Vagina (tissue), 2 donors: ENCODE data around the gene BAG3.

Source experiments
- POLR2AphosphoS5 ChIP-seq, 2 donors: sonication (generic); formaldehyde crosslinking; IDR thresholded peaks; one replicate each; pipeline ENCODE4 v1.9.0; 2017; ENCODE audit warnings: antibody characterized with exemption in 2 of 2, mild to moderate bottlenecking in 2 of 2, low read depth in 1 of 2; ENCODE audit not compliant: insufficient read depth in 1 of 2
- TF ChIP-seq, protein P1 (sequence below), 3 experiments: fragments of 450-650 bp in 2 of 3; fragments of 200-600 bp in 1 of 3; sonication (generic) in 1 of 3; IDR thresholded peaks; one replicate each; pipeline ENCODE4 v1.5.1; 2017 to 2019; ENCODE audit warnings: antibody characterized with exemption in 3 of 3, mild to moderate bottlenecking in 2 of 3, moderate library complexity in 2 of 3

DNA sequence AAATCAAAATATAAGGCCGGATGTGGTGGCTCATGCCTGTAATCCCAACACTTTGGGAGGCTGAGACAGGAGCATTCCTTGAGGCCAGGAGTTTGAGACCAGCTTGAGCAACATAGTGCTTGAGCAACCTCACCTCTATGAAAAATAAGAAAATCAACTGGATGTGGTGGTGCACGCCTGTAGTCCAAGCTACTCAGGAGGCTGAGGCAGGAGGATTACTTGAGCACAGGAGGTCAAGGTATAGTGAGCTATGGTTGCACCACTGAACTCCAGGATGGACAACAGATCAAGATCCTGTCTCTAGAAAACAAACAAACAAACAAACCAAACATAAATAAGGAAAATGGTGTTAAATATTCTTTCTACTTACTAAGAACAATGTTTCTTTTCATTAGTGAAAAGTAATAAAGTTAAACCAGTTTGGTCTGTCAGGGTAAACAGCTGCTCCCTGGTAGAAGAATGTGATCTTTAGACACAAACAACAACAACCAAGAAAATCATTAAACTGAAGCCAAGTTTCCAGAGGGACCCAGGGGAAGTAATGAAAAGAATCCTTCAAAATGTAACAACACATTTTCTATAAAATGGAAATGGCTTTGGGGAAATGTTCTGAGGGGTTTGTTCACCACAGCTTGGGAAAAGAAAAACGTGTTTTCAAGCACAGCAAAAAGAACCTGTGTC is 17.5 kb upstream of the BAG3 start:
- TF ChIP-seq, protein P1, sequence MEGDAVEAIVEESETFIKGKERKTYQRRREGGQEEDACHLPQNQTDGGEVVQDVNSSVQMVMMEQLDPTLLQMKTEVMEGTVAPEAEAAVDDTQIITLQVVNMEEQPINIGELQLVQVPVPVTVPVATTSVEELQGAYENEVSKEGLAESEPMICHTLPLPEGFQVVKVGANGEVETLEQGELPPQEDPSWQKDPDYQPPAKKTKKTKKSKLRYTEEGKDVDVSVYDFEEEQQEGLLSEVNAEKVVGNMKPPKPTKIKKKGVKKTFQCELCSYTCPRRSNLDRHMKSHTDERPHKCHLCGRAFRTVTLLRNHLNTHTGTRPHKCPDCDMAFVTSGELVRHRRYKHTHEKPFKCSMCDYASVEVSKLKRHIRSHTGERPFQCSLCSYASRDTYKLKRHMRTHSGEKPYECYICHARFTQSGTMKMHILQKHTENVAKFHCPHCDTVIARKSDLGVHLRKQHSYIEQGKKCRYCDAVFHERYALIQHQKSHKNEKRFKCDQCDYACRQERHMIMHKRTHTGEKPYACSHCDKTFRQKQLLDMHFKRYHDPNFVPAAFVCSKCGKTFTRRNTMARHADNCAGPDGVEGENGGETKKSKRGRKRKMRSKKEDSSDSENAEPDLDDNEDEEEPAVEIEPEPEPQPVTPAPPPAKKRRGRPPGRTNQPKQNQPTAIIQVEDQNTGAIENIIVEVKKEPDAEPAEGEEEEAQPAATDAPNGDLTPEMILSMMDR (IDR thresholded peaks at IDR 0.05), result no peak
- TF ChIP-seq POLR2AphosphoS5 (IDR thresholded peaks at IDR 0.05; ENCODE audit: insufficient read depth in 1 of 2, low read depth in 1 of 2), result no peak
